Panc1 (cell line): ENCODE results near the gene FAM168B. TPM values are rescaled to one million over a fixed set of nuclear protein-coding genes. Genes with fewer than 3 reads are reported as not detected.

Experiments used
- ATAC-seq: fragments of 200-7000 bp; cut with Tn5 transposase; 2 replicates; pipeline ENCODE4 v1.9.1; 2020; ENCODE audit warnings: mild to moderate bottlenecking, moderate library complexity
- BruUV-seq: library from RNA; stranded (reverse); fragments of 400-500 nt; replicated peaks from 2 replicates; lab custom pipeline; 2021; lab: Mats Ljungman, UMichigan
- CTCF ChIA-PET: fragments of 300-600 bp; sonication (Branson Sonifier 250); formaldehyde crosslinking; loops from one replicate; lab custom pipeline; 2022; ENCODE audit warnings: antibody characterized with exemption; lab: Charles Lee
- POLR2A ChIA-PET: fragments of 300-600 bp; sonication (Branson Sonifier 250); formaldehyde crosslinking; loops from one replicate; lab custom pipeline; 2022; ENCODE audit warnings: antibody characterized with exemption; lab: Charles Lee
- DNase-seq: peaks from one replicate; pipeline ENCODE4 v3.0.0-alpha.2; 2010; ENCODE audit warnings: low read depth, low spot score
- H3K27ac ChIP-seq: 2 replicates; pipeline ENCODE4 v1.5.1; 2011; ENCODE audit warnings: mild to moderate bottlenecking, low read length, inconsistent platforms
- H3K27me3 ChIP-seq: fragments of 200-500 bp; sonication (Bioruptor generic); 2 replicates; pipeline ENCODE4 v1.6.0; 2014; ENCODE audit warnings: low read length, inconsistent platforms; ENCODE audit not compliant: control insufficient read depth, insufficient read depth
- H3K36me3 ChIP-seq: fragments of 200-500 bp; sonication (Bioruptor generic); 2 replicates; pipeline ENCODE4 v1.5.1; 2014; ENCODE audit warnings: inconsistent platforms, mild to moderate bottlenecking, low read length, moderate library complexity; ENCODE audit not compliant: control insufficient read depth, insufficient read depth
- H3K4me1 ChIP-seq: 2 replicates; pipeline ENCODE4 v1.5.1; 2011; ENCODE audit warnings: inconsistent platforms, mild to moderate bottlenecking, low read length, moderate library complexity; ENCODE audit not compliant: control insufficient read depth, insufficient read depth
- H3K4me3 ChIP-seq, 2 experiments: 2 replicates each; pipeline ENCODE4 v1.5.1; 2011 to 2012; ENCODE audit warnings: low read depth in 2 of 2, low read length in 2 of 2, mild to moderate bottlenecking in 2 of 2, inconsistent platforms in 1 of 2, moderate library complexity in 1 of 2
- H3K9me3 ChIP-seq: fragments of 200-500 bp; sonication (Bioruptor generic); 2 replicates; pipeline ENCODE4 v1.5.1; 2014; ENCODE audit warnings: low read depth, mild to moderate bottlenecking, inconsistent platforms, low read length, moderate library complexity; ENCODE audit not compliant: control insufficient read depth, insufficient read depth
- POLR2AphosphoS5 ChIP-seq: IDR thresholded peaks from 2 replicates; pipeline ENCODE4 v1.6.1; 2012; ENCODE audit warnings: mild to moderate bottlenecking, low read depth, low read length, moderate library complexity
- SIN3A ChIP-seq: IDR thresholded peaks from 2 replicates; pipeline ENCODE4 v1.6.1; 2012; ENCODE audit warnings: low read depth, mild to moderate bottlenecking, low read length, moderate library complexity, borderline replicate concordance; ENCODE audit not compliant: insufficient read depth
- TCF7L2 ChIP-seq: IDR thresholded peaks from 2 replicates; pipeline ENCODE4 v1.6.1; 2011; ENCODE audit warnings: mild to moderate bottlenecking, low read depth, low read length, inconsistent platforms
- in situ Hi-C: cut with HindIII; loops from 2 replicates; pipeline ENCODE4 v1.10.0; 2016; ENCODE audit warnings: low sequenced_read_pairs, low pct_unique_long_range_greater_than_20kb
- intact Hi-C: fragments of 100-400 bp; cut with micrococcal nuclease; formaldehyde crosslinking; loops from one replicate; pipeline ENCODE4 v1.10.0; 2022; ENCODE audit not compliant: unreplicated experiment
- total RNA-seq: library from RNA; stranded (reverse); gene quantifications from one replicate; pipeline ENCODE4 v1.2.1, GENCODE V29; 2021; ENCODE audit not compliant: unreplicated experiment
- TF ChIP-seq, protein P1 (sequence below), 2 experiments: IDR thresholded peaks; 2 replicates each; pipeline ENCODE4 v1.6.1; 2011 to 2012; ENCODE audit warnings: low read depth in 2 of 2, control low read depth in 1 of 2, low read length in 1 of 2, mild to moderate bottlenecking in 1 of 2, moderate library complexity in 1 of 2; ENCODE audit not compliant: insufficient read depth in 1 of 2
- TF ChIP-seq, protein P2 (sequence below): fragments of 450-650 bp; IDR thresholded peaks from 2 replicates; pipeline ENCODE4 v1.5.1; 2017; ENCODE audit warnings: mild to moderate bottlenecking

Gene FAM168B
- total RNA-seq, 1 experiment from 2014 or later, result 137 TPM

DNA sequence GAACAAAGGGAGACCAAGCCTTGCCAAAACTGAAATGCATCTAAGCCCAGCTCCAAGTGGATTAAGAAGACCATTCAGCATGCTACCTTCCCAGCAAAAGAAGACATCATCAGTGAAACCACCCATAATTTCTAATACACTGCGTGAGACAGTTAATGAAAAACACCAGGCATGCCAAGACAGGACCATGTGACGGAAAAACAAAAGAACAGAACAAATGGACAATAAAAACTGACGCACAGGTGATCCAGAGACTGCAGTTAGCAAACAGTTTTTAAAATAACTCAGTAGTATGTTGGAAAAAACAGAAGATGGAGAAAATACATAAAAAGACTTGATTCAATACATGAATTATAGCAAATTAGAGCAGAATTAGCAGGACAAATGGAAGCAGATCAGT, 15.3 kb downstream of the FAM168B start:
- Histone ChIP-seq H3K4me3 (no peak overlapping the region), H3K27me3 (no peaks in the 10 kb centered on the region), H3K36me3 (peaks cover 33% of the 10 kb centered on the region), H3K9me3 (no peaks in the 10 kb centered on the region), H3K4me1 (no peaks in the 10 kb centered on the region), H3K27ac (no peak overlapping the region)
- TSS peak; percentile 0 for BruUV-seq
- no peak for DNase-seq
- intact Hi-C loops, result no loop called here
- CTCF ChIA-PET, result no interaction called here
- TF ChIP-seq TCF7L2 (no peak), SIN3A (no peak), POLR2AphosphoS5 (no peak)
- TF ChIP-seq, protein P1, sequence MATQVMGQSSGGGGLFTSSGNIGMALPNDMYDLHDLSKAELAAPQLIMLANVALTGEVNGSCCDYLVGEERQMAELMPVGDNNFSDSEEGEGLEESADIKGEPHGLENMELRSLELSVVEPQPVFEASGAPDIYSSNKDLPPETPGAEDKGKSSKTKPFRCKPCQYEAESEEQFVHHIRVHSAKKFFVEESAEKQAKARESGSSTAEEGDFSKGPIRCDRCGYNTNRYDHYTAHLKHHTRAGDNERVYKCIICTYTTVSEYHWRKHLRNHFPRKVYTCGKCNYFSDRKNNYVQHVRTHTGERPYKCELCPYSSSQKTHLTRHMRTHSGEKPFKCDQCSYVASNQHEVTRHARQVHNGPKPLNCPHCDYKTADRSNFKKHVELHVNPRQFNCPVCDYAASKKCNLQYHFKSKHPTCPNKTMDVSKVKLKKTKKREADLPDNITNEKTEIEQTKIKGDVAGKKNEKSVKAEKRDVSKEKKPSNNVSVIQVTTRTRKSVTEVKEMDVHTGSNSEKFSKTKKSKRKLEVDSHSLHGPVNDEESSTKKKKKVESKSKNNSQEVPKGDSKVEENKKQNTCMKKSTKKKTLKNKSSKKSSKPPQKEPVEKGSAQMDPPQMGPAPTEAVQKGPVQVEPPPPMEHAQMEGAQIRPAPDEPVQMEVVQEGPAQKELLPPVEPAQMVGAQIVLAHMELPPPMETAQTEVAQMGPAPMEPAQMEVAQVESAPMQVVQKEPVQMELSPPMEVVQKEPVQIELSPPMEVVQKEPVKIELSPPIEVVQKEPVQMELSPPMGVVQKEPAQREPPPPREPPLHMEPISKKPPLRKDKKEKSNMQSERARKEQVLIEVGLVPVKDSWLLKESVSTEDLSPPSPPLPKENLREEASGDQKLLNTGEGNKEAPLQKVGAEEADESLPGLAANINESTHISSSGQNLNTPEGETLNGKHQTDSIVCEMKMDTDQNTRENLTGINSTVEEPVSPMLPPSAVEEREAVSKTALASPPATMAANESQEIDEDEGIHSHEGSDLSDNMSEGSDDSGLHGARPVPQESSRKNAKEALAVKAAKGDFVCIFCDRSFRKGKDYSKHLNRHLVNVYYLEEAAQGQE (IDR thresholded peaks at IDR 0.05; ENCODE audit: insufficient read depth in 1 of 2, low read depth in 2 of 2, low read length in 1 of 2), result no peak
- in situ Hi-C loops, result no loop called here
- POLR2A ChIA-PET, result interaction anchor here (0.9 kb wide), 1 partner anchor 11 kb away, joined by 6 read pairs; no protein-coding TSS in a partner anchor
- no peak for ATAC-seq

DNA sequence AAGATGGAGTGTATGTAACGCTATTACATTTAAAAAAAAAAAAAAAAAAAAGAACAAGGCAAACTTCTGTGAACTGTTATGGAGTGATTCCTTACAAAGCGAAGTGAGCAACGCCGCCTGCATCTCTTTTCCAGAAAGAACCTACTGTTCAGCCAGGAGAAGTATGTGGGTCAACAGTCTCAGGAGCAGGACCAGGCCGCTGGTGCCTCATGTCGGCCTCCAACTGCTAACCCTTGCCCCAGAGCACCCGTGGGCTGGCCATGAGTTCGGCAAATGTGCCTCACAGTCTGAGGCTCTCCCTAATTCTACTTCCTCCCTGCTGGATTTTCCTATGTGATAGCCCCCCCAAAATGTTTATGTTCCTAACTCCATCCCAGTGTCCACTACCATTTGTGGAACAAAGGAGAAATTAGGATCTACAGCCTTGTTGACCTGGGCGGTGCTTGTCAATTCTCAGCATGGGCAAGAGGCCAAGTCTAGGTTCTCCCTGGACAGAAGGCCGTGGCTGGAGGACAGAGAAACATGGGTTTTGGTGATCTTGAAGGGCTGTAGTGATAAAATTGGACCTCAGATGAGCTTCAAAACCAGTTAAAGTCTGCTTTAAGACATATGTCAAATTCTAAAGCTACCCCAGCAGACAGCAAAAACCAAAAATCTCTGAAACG, 15.9 kb downstream of the FAM168B start:
- CTCF ChIA-PET, result no interaction called here
- ATAC-seq, result no peak
- in situ Hi-C loops, result no loop called here

More for the DNA sequence above, 15.9 kb downstream of the FAM168B start:
- Histone ChIP-seq H3K27me3 (no peaks in the 10 kb centered on the region), H3K4me1 (no peaks in the 10 kb centered on the region), H3K36me3 (peaks cover 30% of the 10 kb centered on the region), H3K4me3 (no peak overlapping the region), H3K9me3 (no peaks in the 10 kb centered on the region), H3K27ac (no peak overlapping the region)
- BruUV-seq, result no TSS peak
- POLR2A ChIA-PET, result no interaction called here
- DNase-seq, result no peak
- TF ChIP-seq POLR2AphosphoS5, result no peak
- no peak for TF ChIP-seq TCF7L2
- TF ChIP-seq, protein P2, sequence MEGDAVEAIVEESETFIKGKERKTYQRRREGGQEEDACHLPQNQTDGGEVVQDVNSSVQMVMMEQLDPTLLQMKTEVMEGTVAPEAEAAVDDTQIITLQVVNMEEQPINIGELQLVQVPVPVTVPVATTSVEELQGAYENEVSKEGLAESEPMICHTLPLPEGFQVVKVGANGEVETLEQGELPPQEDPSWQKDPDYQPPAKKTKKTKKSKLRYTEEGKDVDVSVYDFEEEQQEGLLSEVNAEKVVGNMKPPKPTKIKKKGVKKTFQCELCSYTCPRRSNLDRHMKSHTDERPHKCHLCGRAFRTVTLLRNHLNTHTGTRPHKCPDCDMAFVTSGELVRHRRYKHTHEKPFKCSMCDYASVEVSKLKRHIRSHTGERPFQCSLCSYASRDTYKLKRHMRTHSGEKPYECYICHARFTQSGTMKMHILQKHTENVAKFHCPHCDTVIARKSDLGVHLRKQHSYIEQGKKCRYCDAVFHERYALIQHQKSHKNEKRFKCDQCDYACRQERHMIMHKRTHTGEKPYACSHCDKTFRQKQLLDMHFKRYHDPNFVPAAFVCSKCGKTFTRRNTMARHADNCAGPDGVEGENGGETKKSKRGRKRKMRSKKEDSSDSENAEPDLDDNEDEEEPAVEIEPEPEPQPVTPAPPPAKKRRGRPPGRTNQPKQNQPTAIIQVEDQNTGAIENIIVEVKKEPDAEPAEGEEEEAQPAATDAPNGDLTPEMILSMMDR, result no peak
- TF ChIP-seq, protein P1 (IDR thresholded peaks at IDR 0.05; ENCODE audit: insufficient read depth in 1 of 2, low read depth in 2 of 2, low read length in 1 of 2), result no peak
- TF ChIP-seq SIN3A, result no peak
- intact Hi-C loops, result no loop called here
